GM19099 (cell line): ENCODE results near the gene PEF1.

Source experiments
- POLR2A ChIP-seq: IDR thresholded peaks from 3 replicates; pipeline ENCODE4 v1.6.1; 2011; ENCODE audit warnings: low read depth; ENCODE audit not compliant: insufficient read length; ENCODE audit errors: extremely low read depth

Gene PEF1

GRCh38 chr1:31663622-31664452 is 19.2 kb upstream of the PEF1 start:
- no peak for TF ChIP-seq POLR2A

- no peak for TF ChIP-seq POLR2A
These were observed 17.8 kb upstream of the PEF1 start for GRCh38 chr1:31662463-31662862.

- no peak for TF ChIP-seq POLR2A
These were observed 17.2 kb upstream of the PEF1 start for GRCh38 chr1:31661856-31662255.

GRCh38 chr1:31660871-31661455 is 16.3 kb upstream of the PEF1 start:
- no peak for TF ChIP-seq POLR2A

- TF ChIP-seq POLR2A, result no peak
These were observed 15.2 kb upstream of the PEF1 start for GRCh38 chr1:31659889-31660288.

GRCh38 chr1:31658721-31659120 is 14.0 kb upstream of the PEF1 start:
- TF ChIP-seq POLR2A, result no peak

GRCh38 chr1:31657972-31658510 is 13.4 kb upstream of the PEF1 start:
- no peak for TF ChIP-seq POLR2A

GRCh38 chr1:31657020-31657804 is 12.5 kb upstream of the PEF1 start:
- no peak for TF ChIP-seq POLR2A

- no peak for TF ChIP-seq POLR2A
These were observed 11.1 kb upstream of the PEF1 start for GRCh38 chr1:31655756-31656155.

- no peak for TF ChIP-seq POLR2A
These were observed 10.4 kb upstream of the PEF1 start for GRCh38 chr1:31655104-31655503.

- no peak for TF ChIP-seq POLR2A
These were observed 9.7 kb upstream of the PEF1 start for GRCh38 chr1:31654474-31654776.

- TF ChIP-seq POLR2A, result no peak
These were observed 9.2 kb upstream of the PEF1 start for GRCh38 chr1:31653717-31654473.

- no peak for TF ChIP-seq POLR2A
These were observed 8.3 kb upstream of the PEF1 start for GRCh38 chr1:31652891-31653499.

- TF ChIP-seq POLR2A, result no peak
These were observed 7.1 kb upstream of the PEF1 start for GRCh38 chr1:31651766-31652165.

GRCh38 chr1:31651089-31651420 is 6.4 kb upstream of the PEF1 start:
- TF ChIP-seq POLR2A, result no peak
